Esophagus squamous epithelium (tissue), 5 donors: ENCODE data around the gene MCUB. TPM values are rescaled to one million over a fixed set of nuclear protein-coding genes. Genes with fewer than 3 reads are reported as not detected.

Source experiments
- DNase-seq: peaks from one replicate; lab custom pipeline; 2025; lab: John Stamatoyannopoulos, UW
- H3K27ac ChIP-seq, 4 donors: fragments of 200-600 bp; sonication (generic); one replicate each; pipeline ENCODE4 v1.5.1; 2016 to 2019; ENCODE audit warnings: mild to moderate bottlenecking in 1 of 4
- H3K27me3 ChIP-seq, 4 donors: fragments of 200-600 bp; sonication (generic); 1 replicate in 3 of 4; 2 replicates in 1 of 4; pipeline versions ENCODE4 v1.5.1 to v1.6.0; 2017 to 2021; ENCODE audit warnings: antibody characterized with exemption in 1 of 4
- H3K36me3 ChIP-seq, 3 donors: fragments of 200-600 bp; sonication (generic); one replicate each; pipeline ENCODE4 v1.5.1; 2016 to 2019
- H3K4me1 ChIP-seq, 3 donors: fragments of 200-600 bp; sonication (generic); one replicate each; pipeline ENCODE4 v1.5.1; 2017 to 2019
- H3K4me3 ChIP-seq, 4 donors: fragments of 200-600 bp; sonication (generic); 1 replicate in 3 of 4; 2 replicates in 1 of 4; pipeline ENCODE4 v1.5.1; 2016 to 2019; ENCODE audit warnings: mild to moderate bottlenecking in 2 of 4, moderate library complexity in 1 of 4
- H3K9me3 ChIP-seq, 3 donors: fragments of 200-600 bp; sonication (generic); one replicate each; pipeline ENCODE4 v1.5.1; 2016 to 2019
- POLR2A ChIP-seq, 4 donors: fragments of 450-650 bp; IDR thresholded peaks; one replicate each; pipeline ENCODE4 v1.6.1; 2017; ENCODE audit warnings: antibody characterized with exemption in 4 of 4, mild to moderate bottlenecking in 4 of 4, moderate library complexity in 3 of 4
- WGBS, 2 donors: methylation state at CpG; one replicate each; pipeline ENCODE4 v1.1.5; 2018; 5-methylcytosine and 5-hydroxymethylcytosine counted together
- intact Hi-C: fragments of 100-400 bp; cut with DNase I; formaldehyde crosslinking; loops from one replicate; pipeline ENCODE4 v1.15.0; 2022
- total RNA-seq, 4 donors: library from RNA; depleted of rRNA; stranded (reverse); fragments of >200 nt; gene quantifications; one replicate each; pipeline ENCODE4 v1.1.0, GENCODE V29; 2016
- TF ChIP-seq, protein P1 (sequence below), 6 experiments: fragments of 450-650 bp in 4 of 6; fragments of 200-600 bp in 2 of 6; sonication (generic) in 2 of 6; IDR thresholded peaks; one replicate each; pipeline ENCODE4 v1.5.1; 2016 to 2019; ENCODE audit warnings: antibody characterized with exemption in 6 of 6, mild to moderate bottlenecking in 4 of 6, moderate library complexity in 4 of 6
- donor health status: DM: yes; HTN: yes; CAD: no.

MCUB gene
- total RNA-seq, 4 donors from 2014 or later = 18.7 to 34.5 (median 22.2) TPM

DNA sequence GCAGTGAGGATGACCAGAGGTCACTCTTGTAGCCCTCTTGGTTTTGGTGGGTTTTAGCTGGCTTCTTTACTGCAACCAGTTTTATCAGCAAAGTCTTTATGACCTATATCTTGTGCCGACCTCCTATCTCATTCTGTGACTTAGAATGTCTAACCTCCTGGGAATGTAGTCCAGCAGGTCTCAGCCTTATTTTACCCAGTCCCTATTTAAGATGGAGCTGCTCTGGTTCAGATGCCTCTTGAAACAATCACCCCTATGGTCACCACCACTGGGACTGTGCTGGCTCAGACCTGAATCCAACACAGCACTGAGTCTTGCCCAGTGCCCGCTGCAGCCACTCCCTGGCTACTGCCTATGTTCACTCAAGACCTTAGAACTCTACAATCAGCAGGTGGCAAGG, 49.4 kb downstream of the MCUB start:
- DNase-seq = no peak
- no peak overlapping the region for H3K27ac ChIP-seq
- H3K4me1 ChIP-seq = peaks cover 0 to 7% (median 2%) of the 10 kb centered on the region in 3 donors
- intact Hi-C loops = no loop called here
- 73 to 82% methylated on average over 1 of the region's 2 CpGs for WGBS, 2 donors
- H3K4me3 ChIP-seq = no peak overlapping the region
- peaks cover 0 to 9% (median 0%) of the 10 kb centered on the region in 3 donors for H3K9me3 ChIP-seq
- no peaks in the 10 kb centered on the region for H3K27me3 ChIP-seq
- H3K36me3 ChIP-seq = no peaks in the 10 kb centered on the region
- no peak for TF ChIP-seq POLR2A (IDR thresholded peaks at IDR 0.05)
- TF ChIP-seq, protein P1, sequence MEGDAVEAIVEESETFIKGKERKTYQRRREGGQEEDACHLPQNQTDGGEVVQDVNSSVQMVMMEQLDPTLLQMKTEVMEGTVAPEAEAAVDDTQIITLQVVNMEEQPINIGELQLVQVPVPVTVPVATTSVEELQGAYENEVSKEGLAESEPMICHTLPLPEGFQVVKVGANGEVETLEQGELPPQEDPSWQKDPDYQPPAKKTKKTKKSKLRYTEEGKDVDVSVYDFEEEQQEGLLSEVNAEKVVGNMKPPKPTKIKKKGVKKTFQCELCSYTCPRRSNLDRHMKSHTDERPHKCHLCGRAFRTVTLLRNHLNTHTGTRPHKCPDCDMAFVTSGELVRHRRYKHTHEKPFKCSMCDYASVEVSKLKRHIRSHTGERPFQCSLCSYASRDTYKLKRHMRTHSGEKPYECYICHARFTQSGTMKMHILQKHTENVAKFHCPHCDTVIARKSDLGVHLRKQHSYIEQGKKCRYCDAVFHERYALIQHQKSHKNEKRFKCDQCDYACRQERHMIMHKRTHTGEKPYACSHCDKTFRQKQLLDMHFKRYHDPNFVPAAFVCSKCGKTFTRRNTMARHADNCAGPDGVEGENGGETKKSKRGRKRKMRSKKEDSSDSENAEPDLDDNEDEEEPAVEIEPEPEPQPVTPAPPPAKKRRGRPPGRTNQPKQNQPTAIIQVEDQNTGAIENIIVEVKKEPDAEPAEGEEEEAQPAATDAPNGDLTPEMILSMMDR (IDR thresholded peaks at IDR 0.05) = no peak

DNA sequence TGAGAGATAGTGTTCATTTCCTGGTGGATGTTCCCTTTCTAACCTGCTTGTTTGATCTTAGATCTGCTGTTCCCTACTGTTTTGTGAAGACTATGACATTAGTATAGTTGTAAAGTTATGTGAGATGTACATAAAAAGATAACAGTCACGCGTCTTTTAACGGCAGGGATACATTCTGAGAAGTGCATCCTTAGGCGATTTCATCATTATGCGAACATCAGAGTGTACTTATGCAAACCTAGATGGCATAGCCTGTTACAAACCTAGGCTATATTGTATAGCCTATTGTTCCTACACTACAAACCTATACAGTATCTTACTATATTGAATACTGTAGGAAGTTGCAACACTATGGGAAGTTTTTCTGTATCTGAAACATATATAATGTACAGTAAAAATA, 50.4 kb downstream of the MCUB start:
- no peak overlapping the region for H3K4me3 ChIP-seq
- H3K27me3 ChIP-seq = no peaks in the 10 kb centered on the region
- no peak for DNase-seq
- TF ChIP-seq POLR2A (IDR thresholded peaks at IDR 0.05) = no peak
- TF ChIP-seq, protein P1 (IDR thresholded peaks at IDR 0.05) = no peak
- H3K9me3 ChIP-seq = peaks cover 0 to 9% (median 0%) of the 10 kb centered on the region in 3 donors
- H3K4me1 ChIP-seq = peaks cover 0 to 7% (median 2%) of the 10 kb centered on the region in 3 donors
- intact Hi-C loops = no loop called here
- no peaks in the 10 kb centered on the region for H3K36me3 ChIP-seq
- WGBS, 2 donors = 96 to 98% methylated on average over 5 of the region's 5 CpGs
- no peak overlapping the region for H3K27ac ChIP-seq

DNA sequence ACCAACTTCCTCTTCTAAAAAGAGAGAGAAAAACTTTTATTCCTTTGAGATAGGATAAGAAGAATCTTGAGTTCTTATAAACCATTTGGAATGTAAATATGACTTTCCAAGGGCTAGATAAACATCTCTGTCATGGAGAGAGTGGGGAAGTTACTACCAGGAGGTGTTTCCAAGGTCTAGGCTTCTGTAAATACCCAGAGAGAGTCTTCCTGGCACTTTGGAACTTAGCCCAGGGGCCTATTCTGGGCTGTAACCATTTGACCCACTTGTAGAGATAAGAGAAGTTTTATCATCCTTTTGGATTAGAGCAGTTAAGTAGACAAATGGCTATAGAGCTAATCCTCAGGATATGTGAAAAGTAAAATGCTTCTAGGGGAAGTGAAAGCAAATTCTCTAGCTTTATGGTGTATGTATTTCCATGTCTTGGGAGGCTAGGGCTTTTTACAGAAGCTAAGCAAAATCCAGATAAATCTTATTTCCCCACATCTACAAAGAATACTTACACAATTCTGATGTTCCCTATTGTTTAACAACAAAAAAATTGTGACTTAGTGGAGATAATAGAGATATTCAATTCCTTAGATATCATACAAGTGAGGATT, 51.1 kb downstream of the MCUB start:
- no peak for DNase-seq
- Histone ChIP-seq H3K4me1 (peaks cover 0 to 7% (median 2%) of the 10 kb centered on the region in 3 donors), H3K4me3 (no peak overlapping the region), H3K36me3 (no peaks in the 10 kb centered on the region), H3K27ac (no peak overlapping the region), H3K9me3 (peaks cover 0 to 6% (median 0%) of the 10 kb centered on the region in 3 donors), H3K27me3 (no peaks in the 10 kb centered on the region)
- intact Hi-C loops = no loop called here
- no peak for TF ChIP-seq POLR2A (IDR thresholded peaks at IDR 0.05)
- TF ChIP-seq, protein P1 (IDR thresholded peaks at IDR 0.05) = no peak

DNA sequence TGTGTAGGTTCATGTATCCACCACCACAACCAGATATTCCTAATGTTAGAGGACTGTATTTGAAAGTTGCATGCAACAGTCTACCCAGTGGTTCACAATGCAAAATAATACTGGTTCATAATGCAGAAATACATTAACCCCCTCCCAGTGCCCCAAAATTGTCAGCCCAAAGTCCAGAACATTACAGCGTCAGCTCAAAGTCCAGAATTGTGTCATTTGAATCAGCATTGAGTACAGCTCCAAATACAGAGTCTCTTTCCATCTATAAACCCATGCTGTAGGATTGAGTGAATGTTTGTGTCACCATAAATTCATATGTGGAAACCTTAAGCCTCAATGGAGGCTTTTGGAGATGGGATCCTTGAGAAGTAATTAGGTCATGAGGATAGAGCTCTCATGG, 54.0 kb downstream of the MCUB start:
- TF ChIP-seq, protein P1 (IDR thresholded peaks at IDR 0.05) = no peak
- TF ChIP-seq POLR2A (IDR thresholded peaks at IDR 0.05) = no peak
- WGBS, 2 donors = 100% methylated on average over 1 of the region's 1 CpG
- DNase-seq = no peak
- Histone ChIP-seq H3K9me3 (no peaks in the 10 kb centered on the region), H3K4me1 (peaks cover 0 to 3% (median 2%) of the 10 kb centered on the region in 3 donors), H3K27ac (no peak overlapping the region), H3K36me3 (no peaks in the 10 kb centered on the region), H3K4me3 (no peak overlapping the region), H3K27me3 (no peaks in the 10 kb centered on the region)
- intact Hi-C loops = no loop called here

DNA sequence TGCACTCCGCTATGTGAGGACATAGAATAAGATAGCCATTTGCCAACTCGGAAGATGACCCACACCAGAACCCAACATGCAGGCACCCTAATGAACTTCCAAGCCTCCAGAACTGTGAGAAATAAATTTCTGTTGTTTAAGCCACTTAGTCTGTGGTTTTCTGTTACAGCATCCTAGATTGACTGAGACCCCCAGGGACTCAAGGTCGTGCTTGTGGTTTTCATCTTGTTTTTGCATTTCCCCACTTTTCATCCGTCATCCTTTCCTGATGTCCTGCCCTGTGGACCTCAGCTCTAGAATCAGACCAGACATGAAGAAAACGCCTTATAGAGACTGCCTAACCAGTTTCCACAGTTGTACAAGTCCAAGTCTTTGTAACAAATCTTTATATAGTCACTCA, 54.4 kb downstream of the MCUB start:
- Histone ChIP-seq H3K9me3 (no peaks in the 10 kb centered on the region), H3K27ac (no peak overlapping the region), H3K4me3 (no peak overlapping the region), H3K27me3 (no peaks in the 10 kb centered on the region), H3K36me3 (no peaks in the 10 kb centered on the region), H3K4me1 (no peaks in the 10 kb centered on the region)
- 79 to 85% methylated on average over 5 of the region's 5 CpGs for WGBS, 2 donors
- intact Hi-C loops = no loop called here
- TF ChIP-seq, protein P1 (IDR thresholded peaks at IDR 0.05) = no peak
- TF ChIP-seq POLR2A (IDR thresholded peaks at IDR 0.05) = no peak
- DNase-seq = no peak
